ENCODE data around the gene LCE2C. TPM values are rescaled to one million over a fixed set of nuclear protein-coding genes. Genes with fewer than 3 reads are reported as not detected.
"Not testable (repeated sequence)": the region's sequence is repeated elsewhere in the genome, so short reads cannot be mapped to it uniquely, and the experiment has no call there.

Gene LCE2C
- total and polyA plus RNA-seq, 9 donors: not detected

DNA sequence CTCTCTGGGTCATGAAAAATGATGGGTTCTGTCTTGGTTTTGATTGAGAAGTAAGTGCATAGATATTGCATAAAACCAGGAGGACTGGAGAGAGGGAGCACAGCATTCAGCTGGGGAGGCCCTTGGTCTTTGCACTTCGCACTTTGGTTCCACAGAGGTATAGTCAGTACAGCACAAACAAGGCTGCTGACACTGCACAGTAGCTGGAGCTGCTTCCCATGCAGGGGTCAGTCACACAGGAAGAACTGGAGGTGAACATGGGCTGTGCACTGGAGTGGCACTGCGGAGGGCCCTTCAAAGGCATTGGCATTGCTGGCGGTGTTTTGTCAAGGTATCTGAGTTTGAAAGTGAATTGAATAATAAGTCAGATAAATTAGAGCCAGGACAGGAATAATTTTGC lies 16.4 kb upstream of the LCE2C start:
- Histone ChIP-seq H3K4me1 (ENCODE audit: insufficient read depth) (no peaks in the 10 kb centered on the region), H3K27me3 (no peaks in the 10 kb centered on the region), H3K36me3 (no peaks in the 10 kb centered on the region), H3K27ac (no peak overlapping the region), H3K4me3 (no peak overlapping the region), H3K9me3 (no peaks in the 10 kb centered on the region)
- DNase-seq: no peak
- TF ChIP-seq EP300 (IDR thresholded peaks at IDR 0.05) (no peak), POLR2A (IDR thresholded peaks at IDR 0.05) (no peak)
- TF ChIP-seq, protein P1, sequence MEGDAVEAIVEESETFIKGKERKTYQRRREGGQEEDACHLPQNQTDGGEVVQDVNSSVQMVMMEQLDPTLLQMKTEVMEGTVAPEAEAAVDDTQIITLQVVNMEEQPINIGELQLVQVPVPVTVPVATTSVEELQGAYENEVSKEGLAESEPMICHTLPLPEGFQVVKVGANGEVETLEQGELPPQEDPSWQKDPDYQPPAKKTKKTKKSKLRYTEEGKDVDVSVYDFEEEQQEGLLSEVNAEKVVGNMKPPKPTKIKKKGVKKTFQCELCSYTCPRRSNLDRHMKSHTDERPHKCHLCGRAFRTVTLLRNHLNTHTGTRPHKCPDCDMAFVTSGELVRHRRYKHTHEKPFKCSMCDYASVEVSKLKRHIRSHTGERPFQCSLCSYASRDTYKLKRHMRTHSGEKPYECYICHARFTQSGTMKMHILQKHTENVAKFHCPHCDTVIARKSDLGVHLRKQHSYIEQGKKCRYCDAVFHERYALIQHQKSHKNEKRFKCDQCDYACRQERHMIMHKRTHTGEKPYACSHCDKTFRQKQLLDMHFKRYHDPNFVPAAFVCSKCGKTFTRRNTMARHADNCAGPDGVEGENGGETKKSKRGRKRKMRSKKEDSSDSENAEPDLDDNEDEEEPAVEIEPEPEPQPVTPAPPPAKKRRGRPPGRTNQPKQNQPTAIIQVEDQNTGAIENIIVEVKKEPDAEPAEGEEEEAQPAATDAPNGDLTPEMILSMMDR (IDR thresholded peaks at IDR 0.05): no peak
- 94 to 95% (median 95%) methylated on average over 3 of the region's 3 CpGs for WGBS, 3 donors
- intact Hi-C loops (cut with DNase I): no loop called here

DNA sequence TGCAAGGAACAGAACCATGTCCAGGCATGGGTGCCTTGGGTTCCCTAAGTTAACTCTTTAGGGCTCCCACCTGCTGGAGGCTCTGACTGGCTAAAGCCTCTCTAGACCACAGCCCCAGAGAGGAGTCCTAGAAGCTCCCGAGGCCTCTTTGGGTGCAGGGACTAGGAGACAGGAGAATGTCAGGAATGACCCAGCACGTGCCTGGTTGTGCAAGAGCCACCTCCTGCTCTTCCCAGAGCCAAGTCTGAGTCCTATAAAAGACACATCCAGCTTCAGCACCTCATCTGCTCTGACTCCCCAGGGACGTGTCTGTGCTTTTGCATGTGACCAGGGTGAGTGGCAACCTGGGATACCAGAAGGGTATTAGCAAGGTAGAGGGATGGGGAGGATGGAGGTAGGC lies 12.0 kb upstream of the LCE2C start, which contains the start of gene LCE2D:
Gene LCE2D (plus strand): TSS at position 283 of the 400 bp plus-strand sequence. CDS start 726 bp downstream, outside the sequence.
- TF ChIP-seq EP300 (IDR thresholded peaks at IDR 0.05) (no peak), POLR2A (IDR thresholded peaks at IDR 0.05) (no peak)
- TF ChIP-seq, protein P1 (IDR thresholded peaks at IDR 0.05): no peak
- Histone ChIP-seq H3K4me3 (no peak within 1 kb of the TSS), H3K9me3 (no peaks in the 10 kb centered on the region), H3K27ac (no peak within 1 kb of the TSS), H3K36me3 (no peaks in the 10 kb centered on the region), H3K27me3 (no peaks in the 10 kb centered on the region), H3K4me1 (ENCODE audit: insufficient read depth) (no peaks in the 10 kb centered on the region)
- DNase-seq: no peak
- 50 to 66% (median 65%) methylated on average over 3 of the region's 3 CpGs for WGBS, 3 donors
- intact Hi-C loops (cut with DNase I): no loop called here

DNA sequence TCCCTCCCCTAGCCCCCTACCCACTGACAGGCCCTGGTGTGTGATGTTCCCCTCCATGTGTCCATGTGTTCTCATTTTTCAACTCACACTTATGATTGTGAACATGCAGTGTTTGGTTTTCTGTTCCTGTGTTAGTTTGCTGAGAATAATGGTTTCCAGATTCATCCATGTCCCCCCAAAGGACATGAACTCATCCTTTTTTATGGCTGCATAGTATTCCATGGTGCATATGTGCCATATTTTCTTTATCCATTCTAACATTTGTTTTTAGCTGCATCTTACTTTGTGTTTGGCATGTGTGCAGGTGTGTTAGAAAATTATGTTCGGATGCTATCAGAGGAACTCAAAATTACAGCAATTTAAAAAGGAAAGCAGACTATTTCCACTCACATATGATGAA lies 8.9 kb upstream of the LCE2C start:
- 84 to 98% (median 90%) methylated on average over 1 of the region's 1 CpG for WGBS, 3 donors
- H3K4me1 ChIP-seq (ENCODE audit: insufficient read depth); intact Hi-C loops (cut with DNase I); H3K27me3 ChIP-seq; H3K27ac ChIP-seq; H3K9me3 ChIP-seq; H3K36me3 ChIP-seq; DNase-seq; H3K4me3 ChIP-seq: not testable (repeated sequence)

DNA sequence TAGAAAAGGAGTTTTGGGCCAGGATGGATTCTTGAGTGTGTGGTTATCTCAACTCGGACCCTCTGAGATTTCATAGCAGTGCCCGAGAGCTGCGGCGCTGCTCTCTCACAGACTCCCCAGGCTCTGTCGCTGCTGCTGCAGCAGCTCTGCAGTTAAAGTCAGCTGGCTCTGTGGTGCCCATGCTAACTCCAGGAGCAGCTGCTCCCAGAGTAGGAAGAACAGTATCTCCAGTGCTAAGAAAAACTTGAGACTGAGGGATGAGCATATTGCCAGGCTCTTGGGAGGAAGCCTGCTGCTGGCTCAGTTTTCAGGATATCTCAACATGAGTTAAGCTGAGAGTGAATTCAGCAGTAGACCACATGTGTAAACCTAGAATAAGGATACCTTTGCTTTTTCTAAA lies 7.4 kb upstream of the LCE2C start:
- Histone ChIP-seq H3K4me1 (ENCODE audit: insufficient read depth) (no peaks in the 10 kb centered on the region), H3K27me3 (no peaks in the 10 kb centered on the region), H3K4me3 (no peak overlapping the region), H3K9me3 (no peaks in the 10 kb centered on the region), H3K27ac (no peak overlapping the region), H3K36me3 (no peaks in the 10 kb centered on the region)
- DNase-seq: no peak
- intact Hi-C loops (cut with DNase I): no loop called here
- whole genome bisulfite sequencing, 3 donors: 87 to 93% (median 89%) methylated on average over 5 of the region's 5 CpGs
- TF ChIP-seq, protein P1 (IDR thresholded peaks at IDR 0.05): no peak
- TF ChIP-seq EP300 (IDR thresholded peaks at IDR 0.05): no peak
- TF ChIP-seq POLR2A (IDR thresholded peaks at IDR 0.05): no peak

DNA sequence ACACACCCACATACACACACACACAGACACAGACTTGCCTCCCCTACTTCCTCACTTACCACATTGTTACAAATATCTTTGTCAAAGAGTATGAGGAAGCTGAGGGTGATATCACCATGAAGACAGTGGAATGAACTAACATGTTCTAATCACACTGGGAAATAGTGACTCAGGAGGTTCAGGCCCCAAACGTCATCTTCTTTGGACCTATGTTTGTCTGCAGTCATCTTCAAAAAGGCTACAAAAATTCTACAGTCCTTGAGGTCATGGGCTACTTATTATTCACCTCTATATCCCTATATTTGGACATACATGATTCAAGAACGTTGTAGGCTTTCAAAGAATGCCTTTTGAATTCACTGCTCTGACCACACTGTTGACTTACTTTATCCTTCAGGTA lies 2.1 kb upstream of the LCE2C start:
- Histone ChIP-seq H3K4me1 (ENCODE audit: insufficient read depth) (no peaks in the 10 kb centered on the region), H3K9me3 (no peaks in the 10 kb centered on the region), H3K4me3 (no peak overlapping the region), H3K27ac (no peak overlapping the region), H3K36me3 (no peaks in the 10 kb centered on the region), H3K27me3 (no peaks in the 10 kb centered on the region)
- 37 to 58% (median 54%) methylated on average over 2 of the region's 2 CpGs for WGBS, 3 donors
- no peak for DNase-seq
- TF ChIP-seq, protein P1 (IDR thresholded peaks at IDR 0.05): no peak
- intact Hi-C loops (cut with DNase I): no loop called here

Measured in ovary (tissue), 9 donors.